Panc1 (cell line): ENCODE measurements around the gene GPATCH8. TPM values are rescaled to one million over a fixed set of nuclear protein-coding genes. Genes with fewer than 3 reads are reported as not detected.

ENCODE experiments used
- ATAC-seq: fragments of 200-7000 bp; cut with Tn5 transposase; 2 replicates; pipeline ENCODE4 v1.9.1; 2020; ENCODE audit warnings: mild to moderate bottlenecking, moderate library complexity
- Bru-seq: library from RNA; stranded (reverse); fragments of 400-500 nt; gene quantifications from one replicate; lab custom pipeline; 2021; lab: Mats Ljungman, UMichigan
- BruChase-seq, 2 experiments: library from RNA; stranded (reverse); fragments of 400-500 nt; gene quantifications; one replicate each; lab custom pipeline; 2021; lab: Mats Ljungman, UMichigan
- BruUV-seq: library from RNA; stranded (reverse); fragments of 400-500 nt; replicated peaks from 2 replicates; lab custom pipeline; 2021; lab: Mats Ljungman, UMichigan
- CTCF ChIA-PET: fragments of 300-600 bp; sonication (Branson Sonifier 250); formaldehyde crosslinking; loops from one replicate; lab custom pipeline; 2022; ENCODE audit warnings: antibody characterized with exemption; lab: Charles Lee
- POLR2A ChIA-PET: fragments of 300-600 bp; sonication (Branson Sonifier 250); formaldehyde crosslinking; loops from one replicate; lab custom pipeline; 2022; ENCODE audit warnings: antibody characterized with exemption; lab: Charles Lee
- DNase-seq: peaks from one replicate; pipeline ENCODE4 v3.0.0-alpha.2; 2010; ENCODE audit warnings: low read depth, low spot score
- H3K27ac ChIP-seq: 2 replicates; pipeline ENCODE4 v1.5.1; 2011; ENCODE audit warnings: mild to moderate bottlenecking, low read length, inconsistent platforms
- H3K27me3 ChIP-seq: fragments of 200-500 bp; sonication (Bioruptor generic); 2 replicates; pipeline ENCODE4 v1.6.0; 2014; ENCODE audit warnings: low read length, inconsistent platforms; ENCODE audit not compliant: control insufficient read depth, insufficient read depth
- H3K36me3 ChIP-seq: fragments of 200-500 bp; sonication (Bioruptor generic); 2 replicates; pipeline ENCODE4 v1.5.1; 2014; ENCODE audit warnings: inconsistent platforms, mild to moderate bottlenecking, low read length, moderate library complexity; ENCODE audit not compliant: control insufficient read depth, insufficient read depth
- H3K4me1 ChIP-seq: 2 replicates; pipeline ENCODE4 v1.5.1; 2011; ENCODE audit warnings: inconsistent platforms, mild to moderate bottlenecking, low read length, moderate library complexity; ENCODE audit not compliant: control insufficient read depth, insufficient read depth
- H3K4me3 ChIP-seq, 2 experiments: 2 replicates each; pipeline ENCODE4 v1.5.1; 2011 to 2012; ENCODE audit warnings: low read depth in 2 of 2, low read length in 2 of 2, mild to moderate bottlenecking in 2 of 2, inconsistent platforms in 1 of 2, moderate library complexity in 1 of 2
- H3K9me3 ChIP-seq: fragments of 200-500 bp; sonication (Bioruptor generic); 2 replicates; pipeline ENCODE4 v1.5.1; 2014; ENCODE audit warnings: low read depth, mild to moderate bottlenecking, inconsistent platforms, low read length, moderate library complexity; ENCODE audit not compliant: control insufficient read depth, insufficient read depth
- CTCF ChIP-seq: fragments of 450-650 bp; IDR thresholded peaks from 2 replicates; pipeline ENCODE4 v1.5.1; 2017; ENCODE audit warnings: mild to moderate bottlenecking
- POLR2AphosphoS5 ChIP-seq: IDR thresholded peaks from 2 replicates; pipeline ENCODE4 v1.6.1; 2012; ENCODE audit warnings: mild to moderate bottlenecking, low read depth, low read length, moderate library complexity
- REST ChIP-seq, 2 experiments: IDR thresholded peaks; 2 replicates each; pipeline ENCODE4 v1.6.1; 2011 to 2012; ENCODE audit warnings: low read depth in 2 of 2, control low read depth in 1 of 2, low read length in 1 of 2, mild to moderate bottlenecking in 1 of 2, moderate library complexity in 1 of 2; ENCODE audit not compliant: insufficient read depth in 1 of 2
- SIN3A ChIP-seq: IDR thresholded peaks from 2 replicates; pipeline ENCODE4 v1.6.1; 2012; ENCODE audit warnings: low read depth, mild to moderate bottlenecking, low read length, moderate library complexity, borderline replicate concordance; ENCODE audit not compliant: insufficient read depth
- TCF7L2 ChIP-seq: IDR thresholded peaks from 2 replicates; pipeline ENCODE4 v1.6.1; 2011; ENCODE audit warnings: mild to moderate bottlenecking, low read depth, low read length, inconsistent platforms
- in situ Hi-C: cut with HindIII; loops from 2 replicates; pipeline ENCODE4 v1.10.0; 2016; ENCODE audit warnings: low sequenced_read_pairs, low pct_unique_long_range_greater_than_20kb
- intact Hi-C: fragments of 100-400 bp; cut with micrococcal nuclease; formaldehyde crosslinking; loops from one replicate; pipeline ENCODE4 v1.10.0; 2022; ENCODE audit not compliant: unreplicated experiment
- long read RNA-seq: library from polyadenylated mRNA; unstranded; transcript quantifications from one replicate; pipeline ENCODE4 v2.0.0, GENCODE V29; 2021; ENCODE audit not compliant: unreplicated experiment
- polyA plus RNA-seq: library from polyadenylated mRNA; unstranded; fragments of >200 nt; gene quantifications from one replicate; pipeline ENCODE4 v1.2.1, GENCODE V29; 2012; ENCODE audit warnings: missing spikeins; ENCODE audit not compliant: insufficient read length
- total RNA-seq: library from RNA; stranded (reverse); gene quantifications from one replicate; pipeline ENCODE4 v1.2.1, GENCODE V29; 2021; ENCODE audit not compliant: unreplicated experiment

The GPATCH8 gene
- total RNA-seq, result 30.8 TPM
- polyA plus RNA-seq, result 14.4 TPM
- Bru-seq, nascent RNA, result percentile 85 among the genes with signal in this experiment
- BruChase-seq, experiment 1, labeled RNA remaining after a 2-hour chase, result percentile 77 among the genes with signal in this experiment
- BruChase-seq, experiment 2, labeled RNA remaining after a 6-hour chase, result percentile 75 among the genes with signal in this experiment
- long read RNA-seq, full-length matches to known transcripts, result 36 of 76 reads
- long read RNA-seq, partial matches to known transcripts, result 1 of 76 reads
- long read RNA-seq, other reads (novel, unspliced or antisense), result 39 of 76 reads

- Histone ChIP-seq H3K27ac (peak within 1 kb of the TSS; percentile 100), H3K27me3 (no peaks in the 10 kb centered on the region), H3K4me1 (peaks cover 12% of the 10 kb centered on the region), H3K36me3 (peaks cover 4% of the 10 kb centered on the region), H3K9me3 (no peaks in the 10 kb centered on the region), H3K4me3 (peak within 1 kb of the TSS; percentile 71 to 96)
- peak; percentile 98 for ATAC-seq
- TF ChIP-seq POLR2AphosphoS5 (peak; percentile 55), SIN3A (0 out of 2 replicates have a peak, but pooled peaks have one; percentile 37), REST (IDR thresholded peaks at IDR 0.05; ENCODE audit: insufficient read depth in 1 of 2, low read depth in 2 of 2, low read length in 1 of 2) (no peak), TCF7L2 (no peak), CTCF (no peak)
- BruUV-seq, result no TSS peak
- POLR2A ChIA-PET, result interaction anchor here (0.6 kb wide), 2 partner anchors 8 to 13 kb away, joined by 3 to 4 read pairs; no protein-coding TSS in a partner anchor
- CTCF ChIA-PET, result interaction anchor here (0.6 to 1.1 kb wide), 2 partner anchors 20 to 208 kb away, joined by 3 to 6 read pairs; no protein-coding TSS in a partner anchor
- intact Hi-C loops (no loop called here), in situ Hi-C loops (no loop called here)
- DNase-seq, result peak; percentile 76
These were observed at the start of gene GPATCH8 for GRCh38 chr17:44503147-44504029. TSS of gene GPATCH8 (minus strand) at chr17:44503406. CDS start at chr17:44503370, 36 bp downstream.

- ChIA-PET POLR2A (no interaction called here), CTCF (no interaction called here)
These were observed 49.2 kb upstream of the GPATCH8 start for GRCh38 chr17:44552361-44552760.

More at GRCh38 chr17:44552361-44552760, 49.2 kb upstream of the GPATCH8 start:
- no peak for ATAC-seq
- H3K36me3 ChIP-seq, result peaks cover 2% of the 10 kb centered on the region; the same call in 1 of the 2 replicates
- DNase-seq, result no peak
- no peaks in the 10 kb centered on the region for H3K9me3 ChIP-seq
- no peaks in the 10 kb centered on the region for H3K27me3 ChIP-seq
- TF ChIP-seq POLR2AphosphoS5, result no peak
- TF ChIP-seq TCF7L2, result no peak
- TF ChIP-seq CTCF, result no peak
- TF ChIP-seq SIN3A, result no peak
- no peak for TF ChIP-seq REST (IDR thresholded peaks at IDR 0.05; ENCODE audit: insufficient read depth in 1 of 2, low read depth in 2 of 2, low read length in 1 of 2)
- intact Hi-C loops (no loop called here), in situ Hi-C loops (no loop called here)
- no peak overlapping the region for H3K4me3 ChIP-seq
- peaks cover 24% of the 10 kb centered on the region for H3K4me1 ChIP-seq
- BruUV-seq, result no TSS peak
- peak overlapping the region; percentile 26; the same call in 1 of the 2 replicates for H3K27ac ChIP-seq
